HG02642 (cell line): ENCODE data around the gene FIBCD1.

Experiments
- ATAC-seq: cut with Tn5 transposase; IDR thresholded peaks from one replicate; pipeline ENCODE4 v1.9.1; 2021; ENCODE audit warnings: mild to moderate bottlenecking; ENCODE audit not compliant: unreplicated experiment, poor library complexity

The FIBCD1 gene

GRCh38 chr9:130939405-130940026 lies 469 bp upstream of the FIBCD1 start:
- ATAC-seq = no peak

- ATAC-seq = no peak
Observed at GRCh38 chr9:130938184-130938651, 829 bp downstream of the FIBCD1 start.

- ATAC-seq = no peak
Observed at GRCh38 chr9:130937146-130938076, 1.6 kb downstream of the FIBCD1 start.

- ATAC-seq = no peak
Observed at GRCh38 chr9:130936285-130937117, 2.5 kb downstream of the FIBCD1 start.

GRCh38 chr9:130935648-130936271 lies 3.3 kb downstream of the FIBCD1 start:
- ATAC-seq = no peak

GRCh38 chr9:130934702-130935647 lies 4.1 kb downstream of the FIBCD1 start:
- no peak for ATAC-seq

GRCh38 chr9:130934246-130934645 lies 4.8 kb downstream of the FIBCD1 start:
- ATAC-seq = no peak

- ATAC-seq = no peak
Observed at GRCh38 chr9:130933114-130934046, 5.7 kb downstream of the FIBCD1 start.

- ATAC-seq = no peak
Observed at GRCh38 chr9:130932255-130933079, 6.6 kb downstream of the FIBCD1 start.

- ATAC-seq = peak; percentile 40
Observed at GRCh38 chr9:130931508-130932254, 7.4 kb downstream of the FIBCD1 start.

GRCh38 chr9:130930804-130931349 lies 8.2 kb downstream of the FIBCD1 start:
- ATAC-seq = no peak

GRCh38 chr9:130930132-130930803 lies 8.8 kb downstream of the FIBCD1 start:
- no peak for ATAC-seq

GRCh38 chr9:130929571-130930038 lies 9.4 kb downstream of the FIBCD1 start:
- no peak for ATAC-seq

- no peak for ATAC-seq
Observed at GRCh38 chr9:130927995-130928900, 10.8 kb downstream of the FIBCD1 start.

GRCh38 chr9:130927338-130927737 lies 11.7 kb downstream of the FIBCD1 start:
- no peak for ATAC-seq
